Body of pancreas (tissue), 4 donors: ENCODE data around the gene JSRP1. TPM values are rescaled to one million over a fixed set of nuclear protein-coding genes. Genes with fewer than 3 reads are reported as not detected.

Experiments
- ATAC-seq: fragments of 150-250 bp; one replicate; pipeline ENCODE4 v1.9.1; 2016
- DNase-seq, 4 donors: peaks; one replicate each; pipeline ENCODE4 v3.0.0-alpha.2; 2019
- H3K27ac ChIP-seq, 4 donors: fragments of 200-600 bp; sonication (generic); 1 replicate in 3 of 4; 2 replicates in 1 of 4; pipeline versions ENCODE4 v1.5.1 to v1.6.1; 2016 to 2019; ENCODE audit warnings: mild to moderate bottlenecking in 1 of 4, mixed read lengths in 1 of 4, moderate library complexity in 1 of 4
- H3K27me3 ChIP-seq, 2 donors: fragments of 200-600 bp; sonication (generic); one replicate each; pipeline ENCODE4 v1.6.0; 2016; ENCODE audit warnings: mild to moderate bottlenecking in 1 of 2
- H3K36me3 ChIP-seq, 2 donors: fragments of 200-600 bp; sonication (generic); replicated peaks in 1 of 2; 2 replicates each; pipeline ENCODE4 v1.5.1; 2016; ENCODE audit warnings: low read depth in 2 of 2; ENCODE audit not compliant: insufficient read depth in 1 of 2
- H3K4me1 ChIP-seq: fragments of 200-600 bp; sonication (generic); one replicate; pipeline ENCODE4 v1.6.0; 2016
- H3K4me3 ChIP-seq, 2 donors: fragments of 200-600 bp; sonication (generic); 1 replicate in 1 of 2; 2 replicates in 1 of 2; pipeline ENCODE4 v1.5.1; 2016 to 2019
- H3K9me3 ChIP-seq, 3 donors: fragments of 200-600 bp; sonication (generic); 1 replicate in 2 of 3; 2 replicates in 1 of 3; pipeline ENCODE4 v1.5.1; 2016
- CTCF ChIP-seq, 7 experiments: fragments of 450-650 bp in 4 of 7; fragments of 200-600 bp in 3 of 7; sonication (generic) in 3 of 7; IDR thresholded peaks; one replicate each; pipeline ENCODE4 v1.5.1; 2016 to 2019; ENCODE audit warnings: antibody characterized with exemption in 7 of 7
- POLR2A ChIP-seq, 3 donors: fragments of 450-650 bp; IDR thresholded peaks; one replicate each; pipeline ENCODE4 v1.6.1; 2016; ENCODE audit warnings: antibody characterized with exemption in 3 of 3, mild to moderate bottlenecking in 2 of 3
- whole genome bisulfite sequencing, 2 donors: methylation state at CpG; one replicate each; pipeline ENCODE4 v1.1.5; 2017; 5-methylcytosine and 5-hydroxymethylcytosine counted together
- intact Hi-C: fragments of 100-400 bp; cut with DNase I; formaldehyde crosslinking; loops from one replicate; pipeline ENCODE4 v1.15.1; 2023
- total RNA-seq, 2 donors: library from RNA; depleted of rRNA; stranded (reverse); fragments of >200 nt; gene quantifications; one replicate each; pipeline ENCODE4 v1.1.0, GENCODE V29; 2016

The JSRP1 gene
- total RNA-seq, 2 donors from 2014 or later, result not detected

- DNase-seq, result no peak
- no peak overlapping the region for H3K4me3 ChIP-seq
- 98% methylated on average over 22 of the region's 22 CpGs; no CpG with 5 or more reads in 1 of the 2 donors for WGBS, 2 donors
- no peaks in the 10 kb centered on the region for H3K27me3 ChIP-seq
- intact Hi-C loops, result no loop called here
- no peak overlapping the region for H3K27ac ChIP-seq
- no peak for ATAC-seq
- no peaks in the 10 kb centered on the region for H3K4me1 ChIP-seq
- H3K9me3 ChIP-seq, result no peaks in the 10 kb centered on the region
- peaks cover 0 to 30% of the 10 kb centered on the region in 2 donors for H3K36me3 ChIP-seq
- no peak for TF ChIP-seq CTCF (IDR thresholded peaks at IDR 0.05)
- no peak for TF ChIP-seq POLR2A (IDR thresholded peaks at IDR 0.05)
These were observed 38.6 kb downstream of the JSRP1 start for GRCh38 chr19:2217591-2217990.

GRCh38 chr19:2216361-2217225 lies 39.6 kb downstream of the JSRP1 start:
- no peak for ATAC-seq
- H3K36me3 ChIP-seq, result peaks cover 0 to 36% of the 10 kb centered on the region in 2 donors
- DNase-seq, result no peak
- intact Hi-C loops, result no loop called here
- H3K27ac ChIP-seq, result no peak overlapping the region
- H3K27me3 ChIP-seq, result no peaks in the 10 kb centered on the region
- WGBS, 2 donors, result 96% methylated on average over 42 of the region's 43 CpGs; no CpG with 5 or more reads in 1 of the 2 donors
- no peaks in the 10 kb centered on the region for H3K9me3 ChIP-seq
- TF ChIP-seq POLR2A (IDR thresholded peaks at IDR 0.05), result no peak
- TF ChIP-seq CTCF (IDR thresholded peaks at IDR 0.05), result no peak
- no peak overlapping the region for H3K4me3 ChIP-seq
- H3K4me1 ChIP-seq, result no peaks in the 10 kb centered on the region

GRCh38 chr19:2215281-2215751 lies 40.9 kb downstream of the JSRP1 start:
- Histone ChIP-seq H3K9me3 (no peaks in the 10 kb centered on the region), H3K4me1 (no peaks in the 10 kb centered on the region), H3K36me3 (peaks cover 0 to 41% of the 10 kb centered on the region in 2 donors), H3K27ac (no peak overlapping the region), H3K27me3 (no peaks in the 10 kb centered on the region), H3K4me3 (no peak overlapping the region)
- no peak for ATAC-seq
- intact Hi-C loops, result no loop called here
- 84 to 90% methylated on average over 24 to 31 of the region's 31 CpGs for WGBS, 2 donors
- TF ChIP-seq POLR2A (IDR thresholded peaks at IDR 0.05) (no peak), CTCF (IDR thresholded peaks at IDR 0.05) (no peak)
- no peak for DNase-seq

- no peaks in the 10 kb centered on the region for H3K27me3 ChIP-seq
- no peak overlapping the region for H3K4me3 ChIP-seq
- H3K36me3 ChIP-seq, result peaks cover 0 to 37% of the 10 kb centered on the region in 2 donors
- no peak overlapping the region for H3K27ac ChIP-seq
- WGBS, 2 donors, result 94 to 100% methylated on average over 5 to 17 of the region's 17 CpGs
- ATAC-seq (no peak), DNase-seq (no peak)
- H3K9me3 ChIP-seq, result no peaks in the 10 kb centered on the region
- TF ChIP-seq POLR2A (IDR thresholded peaks at IDR 0.05), result no peak
- no peak for TF ChIP-seq CTCF (IDR thresholded peaks at IDR 0.05)
- intact Hi-C loops, result no loop called here
- H3K4me1 ChIP-seq, result no peaks in the 10 kb centered on the region
These were observed 42.0 kb downstream of the JSRP1 start for GRCh38 chr19:2214251-2214650.
